GM19240 (cell line): ENCODE data around the gene TMEM59L.
A peak's percentile ranks its signal among the peaks of the same experiment; 100 is the strongest.

Experiments
- DNase-seq: peaks from one replicate; pipeline ENCODE4 v3.0.0; 2011; ENCODE audit warnings: low spot score; ENCODE audit not compliant: insufficient read length

Gene TMEM59L

GRCh38 chr19:18608805-18609716 lies 3.6 kb upstream of the TMEM59L start:
- DNase-seq: no peak

GRCh38 chr19:18609717-18610051 lies 3.0 kb upstream of the TMEM59L start:
- DNase-seq: no peak

GRCh38 chr19:18610245-18610555 lies 2.5 kb upstream of the TMEM59L start:
- DNase-seq: no peak

- DNase-seq: no peak
Observed at GRCh38 chr19:18610556-18611326, 1.9 kb upstream of the TMEM59L start.

- DNase-seq: no peak
Observed at GRCh38 chr19:18611327-18612050, 1.2 kb upstream of the TMEM59L start.

- no peak for DNase-seq
Observed at GRCh38 chr19:18612051-18612771, 459 bp upstream of the TMEM59L start.

- no peak for DNase-seq
Observed at GRCh38 chr19:18613589-18614234, 1.0 kb downstream of the TMEM59L start.

GRCh38 chr19:18616023-18616422 lies 3.4 kb downstream of the TMEM59L start:
- DNase-seq: no peak

GRCh38 chr19:18617562-18617961 lies 4.9 kb downstream of the TMEM59L start:
- no peak for DNase-seq

GRCh38 chr19:18618236-18618635 lies 5.6 kb downstream of the TMEM59L start:
- DNase-seq: no peak

GRCh38 chr19:18620311-18620710 lies 7.6 kb downstream of the TMEM59L start:
- DNase-seq: no peak

- no peak for DNase-seq
Observed at GRCh38 chr19:18620902-18621301, 8.2 kb downstream of the TMEM59L start.

- no peak for DNase-seq
Observed at GRCh38 chr19:18626906-18627305, 14.2 kb downstream of the TMEM59L start.

GRCh38 chr19:18629166-18630088 lies 16.8 kb downstream of the TMEM59L start:
- DNase-seq: no peak

GRCh38 chr19:18633321-18633720 lies 20.7 kb downstream of the TMEM59L start:
- no peak for DNase-seq

GRCh38 chr19:18634612-18635297 lies 22.1 kb downstream of the TMEM59L start:
- no peak for DNase-seq

- no peak for DNase-seq
Observed at GRCh38 chr19:18635831-18636182, 23.1 kb downstream of the TMEM59L start.

GRCh38 chr19:18636183-18636968 lies 23.7 kb downstream of the TMEM59L start:
- peak; percentile 92 for DNase-seq
